Measurements from ENCODE around the gene ANKRD53.

ANKRD53 gene

GRCh38 chr2:70943205-70943871 is 35.1 kb upstream of the ANKRD53 start:
- DNase-seq, result no peak

- no peak for DNase-seq
Observed at GRCh38 chr2:70944111-70944690, 34.2 kb upstream of the ANKRD53 start.

- no peak for DNase-seq
Observed at GRCh38 chr2:70946832-70947442, 31.5 kb upstream of the ANKRD53 start.

- DNase-seq, result no peak
Observed at GRCh38 chr2:70947556-70948184, 30.8 kb upstream of the ANKRD53 start.

GRCh38 chr2:70948337-70949003 is 30.0 kb upstream of the ANKRD53 start:
- peak; percentile 70 for DNase-seq

- no peak for DNase-seq
Observed at GRCh38 chr2:70949086-70949485, 29.3 kb upstream of the ANKRD53 start.

GRCh38 chr2:70954886-70955285 is 23.5 kb upstream of the ANKRD53 start:
- DNase-seq, result no peak

- no peak for DNase-seq
Observed at GRCh38 chr2:70956141-70956540, 22.3 kb upstream of the ANKRD53 start.

- DNase-seq, result no peak
Observed at GRCh38 chr2:70957798-70958197, 20.6 kb upstream of the ANKRD53 start.

- no peak for DNase-seq
Observed at GRCh38 chr2:70958759-70959158, 19.7 kb upstream of the ANKRD53 start.

- DNase-seq, result no peak
Observed at GRCh38 chr2:70959271-70959761, 19.1 kb upstream of the ANKRD53 start.

GRCh38 chr2:70959851-70960832 is 18.3 kb upstream of the ANKRD53 start:
- no peak for DNase-seq

GRCh38 chr2:70960833-70961647 is 17.4 kb upstream of the ANKRD53 start:
- DNase-seq, result no peak

- DNase-seq, result no peak
Observed at GRCh38 chr2:70961648-70961994, 16.8 kb upstream of the ANKRD53 start.

GRCh38 chr2:70962211-70962884 is 16.1 kb upstream of the ANKRD53 start:
- no peak for DNase-seq

GRCh38 chr2:70962885-70963878 is 15.2 kb upstream of the ANKRD53 start:
- no peak for DNase-seq

GRCh38 chr2:70964133-70964532 is 14.3 kb upstream of the ANKRD53 start:
- DNase-seq, result no peak

- peak; percentile 80 for DNase-seq
Observed at GRCh38 chr2:70964596-70965386, 13.6 kb upstream of the ANKRD53 start.

All from CD4-positive, alpha-beta T cell treated with Interleukin-15 for 1 hour (primary cell).